ENCODE data around the gene FLNA. TPM values are rescaled to one million over a fixed set of nuclear protein-coding genes. Genes with fewer than 3 reads are reported as not detected.

FLNA gene
- total and polyA plus RNA-seq, 2 of the 13 experiments (the other 11 are each of a cell fraction or from before 2014, with no cell fraction given): 83.4 to 174 TPM

- H3K4me3 ChIP-seq (replicated peaks in 1 of 3; ENCODE audit: insufficient read depth in 1 of 3, low read depth in 2 of 3, low read length in 3 of 3): 0 out of 6 replicates have a peak overlapping the region, but pooled peaks of 1 of the 3 experiments have one; percentile 76
- TF ChIP-seq, protein P1, sequence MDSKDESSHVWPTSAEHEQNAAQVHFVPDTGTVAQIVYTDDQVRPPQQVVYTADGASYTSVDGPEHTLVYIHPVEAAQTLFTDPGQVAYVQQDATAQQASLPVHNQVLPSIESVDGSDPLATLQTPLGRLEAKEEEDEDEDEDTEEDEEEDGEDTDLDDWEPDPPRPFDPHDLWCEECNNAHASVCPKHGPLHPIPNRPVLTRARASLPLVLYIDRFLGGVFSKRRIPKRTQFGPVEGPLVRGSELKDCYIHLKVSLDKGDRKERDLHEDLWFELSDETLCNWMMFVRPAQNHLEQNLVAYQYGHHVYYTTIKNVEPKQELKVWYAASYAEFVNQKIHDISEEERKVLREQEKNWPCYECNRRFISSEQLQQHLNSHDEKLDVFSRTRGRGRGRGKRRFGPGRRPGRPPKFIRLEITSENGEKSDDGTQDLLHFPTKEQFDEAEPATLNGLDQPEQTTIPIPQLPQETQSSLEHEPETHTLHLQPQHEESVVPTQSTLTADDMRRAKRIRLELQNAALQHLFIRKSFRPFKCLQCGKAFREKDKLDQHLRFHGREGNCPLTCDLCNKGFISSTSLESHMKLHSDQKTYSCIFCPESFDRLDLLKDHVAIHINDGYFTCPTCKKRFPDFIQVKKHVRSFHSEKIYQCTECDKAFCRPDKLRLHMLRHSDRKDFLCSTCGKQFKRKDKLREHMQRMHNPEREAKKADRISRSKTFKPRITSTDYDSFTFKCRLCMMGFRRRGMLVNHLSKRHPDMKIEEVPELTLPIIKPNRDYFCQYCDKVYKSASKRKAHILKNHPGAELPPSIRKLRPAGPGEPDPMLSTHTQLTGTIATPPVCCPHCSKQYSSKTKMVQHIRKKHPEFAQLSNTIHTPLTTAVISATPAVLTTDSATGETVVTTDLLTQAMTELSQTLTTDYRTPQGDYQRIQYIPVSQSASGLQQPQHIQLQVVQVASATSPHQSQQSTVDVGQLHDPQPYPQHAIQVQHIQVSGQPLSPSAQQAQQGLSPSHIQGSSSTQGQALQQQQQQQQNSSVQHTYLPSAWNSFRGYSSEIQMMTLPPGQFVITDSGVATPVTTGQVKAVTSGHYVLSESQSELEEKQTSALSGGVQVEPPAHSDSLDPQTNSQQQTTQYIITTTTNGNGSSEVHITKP (CRISPR knock-in tag; IDR thresholded peaks at IDR 0.05; ENCODE audit: low read depth): no peak
- TF ChIP-seq NR2F6 (IDR thresholded peaks at IDR 0.05) (no peak), NR2F6 (CRISPR knock-in tag; IDR thresholded peaks at IDR 0.05) (no peak), NFKBIZ (CRISPR knock-in tag; IDR thresholded peaks at IDR 0.05) (no peak)
Observed at GRCh38 chrX:154380787-154381186, 6.4 kb upstream of the FLNA start.

GRCh38 chrX:154380153-154380552 lies 5.7 kb upstream of the FLNA start:
- peak overlapping the region; percentile 72 to 86 (median 76) for H3K4me3 ChIP-seq (replicated peaks in 1 of 3; ENCODE audit: insufficient read depth in 1 of 3, low read depth in 2 of 3, low read length in 3 of 3)
- ATAC-seq (no peak), DNase-seq (ENCODE audit: low spot score) (no peak), FAIRE-seq (no peak)
- no peaks in the 10 kb centered on the region for H3K36me3 ChIP-seq (replicated peaks in 1 of 2; ENCODE audit: control insufficient read depth in 1 of 2, insufficient read depth in 2 of 2, low read length in 2 of 2)
- peak overlapping the region; percentile 83 for H3K4me2 ChIP-seq (ENCODE audit: low read depth, low read length)
- ChIA-PET POLR2A (no interaction called here), CTCF (ENCODE audit: low intra/inter-chr PET ratio, low total read pairs) (no interaction called here)
- intact Hi-C loops (cut with micrococcal nuclease; ENCODE audit: unreplicated experiment) (no loop called here), in situ Hi-C loops (cut with HindIII; ENCODE audit: extremely low pct_ligation_motif_present, low pct_unique_long_range_greater_than_20kb) (no loop called here)
- no peaks in the 10 kb centered on the region for H4K20me1 ChIP-seq (ENCODE audit: insufficient read depth, low read length)
- H2AFZ ChIP-seq (ENCODE audit: low read length): no peak overlapping the region
- TSS peak; percentile 75 for BruUV-seq (replicated peaks)
- peak overlapping the region; percentile 94 for H3K9ac ChIP-seq (ENCODE audit: insufficient read depth, low read depth, low read length)
- peak overlapping the region; percentile 77 for H3K27ac ChIP-seq (ENCODE audit: extremely low read length, insufficient read depth, low read length)
- H3K79me2 ChIP-seq (ENCODE audit: insufficient read depth, low read length): peaks cover 8% of the 10 kb centered on the region
- WGBS (ENCODE audit: low lambda C conversion rate): no CpG with 5 or more reads among the region's 13 CpGs
- H3K9me3 ChIP-seq (ENCODE audit: low read length): no peaks in the 10 kb centered on the region
- H3K27me3 ChIP-seq (ENCODE audit: control insufficient read depth in 1 of 2, insufficient read depth in 2 of 2, low read length in 2 of 2): no peaks in the 10 kb centered on the region
- peaks cover 38% of the 10 kb centered on the region for H3K4me1 ChIP-seq (ENCODE audit: insufficient read depth, low read length)
- no peak for TF ChIP-seq SNAPC4 (CRISPR knock-in tag; IDR thresholded peaks at IDR 0.05)
- TF ChIP-seq ELF1 (CRISPR knock-in tag; IDR thresholded peaks at IDR 0.05): no peak
- TF ChIP-seq SNAPC5 (CRISPR knock-in tag; IDR thresholded peaks at IDR 0.05; ENCODE audit: borderline replicate concordance): no peak
- no peak for TF ChIP-seq XBP1 (CRISPR knock-in tag; IDR thresholded peaks at IDR 0.05)
- TF ChIP-seq JUN (CRISPR knock-in tag; IDR thresholded peaks at IDR 0.05): no peak

More at GRCh38 chrX:154380787-154381186, 6.4 kb upstream of the FLNA start:
- DNase-seq (ENCODE audit: low spot score): no peak
- ChIA-PET CTCF (ENCODE audit: low intra/inter-chr PET ratio, low total read pairs) (no interaction called here), POLR2A (interaction anchor here (1.4 kb wide), 1 partner anchor 17 kb away, joined by 5 read pairs; the partner anchor contains the start of gene RPL10)
- intact Hi-C loops (cut with micrococcal nuclease; ENCODE audit: unreplicated experiment): no loop called here
- Histone ChIP-seq H2AFZ (ENCODE audit: low read length) (no peak overlapping the region), H3K9ac (ENCODE audit: insufficient read depth, low read depth, low read length) (peak overlapping the region; percentile 94; the same call in 1 of the 2 replicates), H3K9me3 (ENCODE audit: low read length) (no peaks in the 10 kb centered on the region), H3K4me2 (ENCODE audit: low read depth, low read length) (peak overlapping the region; percentile 83; the same call in 1 of the 2 replicates), H3K27ac (ENCODE audit: extremely low read length, insufficient read depth, low read length) (no peak overlapping the region), H4K20me1 (ENCODE audit: insufficient read depth, low read length) (no peaks in the 10 kb centered on the region), H3K27me3 (ENCODE audit: control insufficient read depth in 1 of 2, insufficient read depth in 2 of 2, low read length in 2 of 2) (no peaks in the 10 kb centered on the region), H3K36me3 (replicated peaks in 1 of 2; ENCODE audit: control insufficient read depth in 1 of 2, insufficient read depth in 2 of 2, low read length in 2 of 2) (no peaks in the 10 kb centered on the region), H3K4me1 (ENCODE audit: insufficient read depth, low read length) (peaks cover 38% of the 10 kb centered on the region), H3K79me2 (ENCODE audit: insufficient read depth, low read length) (peaks cover 8% of the 10 kb centered on the region)
- no peak for ATAC-seq
- in situ Hi-C loops (cut with HindIII; ENCODE audit: extremely low pct_ligation_motif_present, low pct_unique_long_range_greater_than_20kb): no loop called here
- no TSS peak for BruUV-seq (replicated peaks)
- 99% methylated on average over 9 of the region's 14 CpGs for WGBS (ENCODE audit: low lambda C conversion rate)
- no peak for FAIRE-seq

Measured in HepG2 (cell line).